ENCODE results near the gene EMILIN1. TPM values are rescaled to one million over a fixed set of nuclear protein-coding genes. Genes with fewer than 3 reads are reported as not detected.

Gene EMILIN1
- total RNA-seq, 2 donors from 2014 or later, result 41.1 to 46.6 TPM

DNA sequence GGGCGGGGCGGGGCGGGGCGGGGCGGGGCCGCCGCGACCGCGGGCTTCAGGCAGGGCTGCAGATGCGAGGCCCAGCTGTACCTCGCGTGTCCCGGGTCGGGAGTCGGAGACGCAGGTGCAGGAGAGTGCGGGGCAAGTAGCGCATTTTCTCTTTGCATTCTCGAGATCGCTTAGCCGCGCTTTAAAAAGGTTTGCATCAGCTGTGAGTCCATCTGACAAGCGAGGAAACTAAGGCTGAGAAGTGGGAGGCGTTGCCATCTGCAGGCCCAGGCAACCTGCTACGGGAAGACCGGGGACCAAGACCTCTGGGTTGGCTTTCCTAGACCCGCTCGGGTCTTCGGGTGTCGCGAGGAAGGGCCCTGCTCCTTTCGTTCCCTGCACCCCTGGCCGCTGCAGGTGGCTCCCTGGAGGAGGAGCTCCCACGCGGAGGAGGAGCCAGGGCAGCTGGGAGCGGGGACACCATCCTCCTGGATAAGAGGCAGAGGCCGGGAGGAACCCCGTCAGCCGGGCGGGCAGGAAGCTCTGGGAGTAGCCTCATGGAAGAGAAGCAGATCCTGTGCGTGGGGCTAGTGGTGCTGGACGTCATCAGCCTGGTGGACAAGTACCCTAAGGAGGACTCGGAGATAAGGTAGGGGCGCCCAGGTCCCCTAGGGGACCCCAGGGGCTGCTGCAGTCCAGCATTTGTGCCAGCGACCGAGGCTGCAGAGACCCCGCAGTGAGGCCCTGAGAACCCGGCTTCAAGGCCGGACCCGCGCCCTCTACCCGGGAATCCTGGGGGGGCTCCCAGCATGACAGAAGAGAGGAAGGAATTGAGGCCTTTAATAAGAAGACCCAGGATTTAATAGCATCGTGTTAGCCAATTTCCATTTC, 8.5 kb downstream of the EMILIN1 start, which contains the start of gene KHK:
TSS of gene KHK (plus strand) at position 49 of the 870 bp plus-strand sequence. CDS start at position 537, 488 bp downstream.
- DNase-seq (peak; percentile 70), ATAC-seq (peak; percentile 2 to 25)
- intact Hi-C loops (cut with DNase I), result loop anchor here (2.0 to 10.0 kb wide), 3 partner anchors 36 to 122 kb away; partner anchors contain the start of genes TMEM214 (in 2 of the 2) and AGBL5 (in 1 of the 2)

DNA sequence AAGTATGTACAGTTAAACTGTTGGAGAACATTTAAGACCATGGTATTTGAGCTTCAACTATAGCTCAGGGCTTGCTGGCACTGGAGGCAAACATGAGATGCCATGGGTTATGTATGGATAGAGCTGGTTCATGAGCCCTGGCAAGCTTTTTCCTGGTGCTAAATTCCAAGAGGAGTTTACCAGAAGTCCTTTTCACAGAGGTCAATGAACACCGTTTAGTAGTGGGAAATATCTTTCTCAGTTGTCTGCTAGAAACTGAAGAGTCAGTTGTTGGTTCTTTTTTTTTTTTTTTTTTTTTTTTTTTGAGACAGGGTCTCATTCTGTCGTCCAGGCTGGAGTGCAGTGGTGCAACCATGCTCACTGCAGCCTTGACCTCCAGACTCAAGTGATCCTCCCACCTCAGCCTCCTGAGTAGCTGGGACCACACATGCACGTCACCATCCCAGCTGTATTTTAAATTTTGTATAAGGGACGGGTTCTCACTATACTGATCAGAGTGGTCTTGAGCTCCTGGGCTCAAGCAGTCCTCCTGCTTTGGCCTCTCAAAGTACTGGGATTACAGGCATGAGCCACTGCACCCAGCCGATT, 9.5 kb downstream of the EMILIN1 start:
- intact Hi-C loops (cut with DNase I), result loop anchor here (2.0 to 10.0 kb wide), 3 partner anchors 37 to 123 kb away; partner anchors contain the start of genes TMEM214 (in 2 of the 2) and AGBL5 (in 1 of the 2)
- ATAC-seq, result no peak
- DNase-seq, result peak; percentile 10

DNA sequence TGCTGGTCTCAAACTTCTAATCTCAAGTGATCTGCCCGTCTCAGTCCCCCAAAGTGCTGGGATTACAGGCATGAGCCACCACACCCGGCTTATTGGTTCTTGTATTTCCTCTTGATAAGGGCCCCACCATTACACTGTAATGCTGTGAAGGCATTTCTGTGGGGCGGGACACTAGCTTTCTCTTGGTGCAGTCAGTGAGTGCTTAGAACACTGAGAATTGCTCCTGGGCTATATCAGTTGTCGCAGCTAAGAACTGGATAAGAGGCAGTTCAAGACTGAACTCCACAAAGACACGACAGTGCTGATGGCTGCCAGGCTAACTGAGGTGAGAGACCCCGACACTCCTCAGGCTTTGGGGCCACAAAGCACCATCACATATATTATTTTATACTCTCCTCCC, 10.2 kb downstream of the EMILIN1 start:
- ATAC-seq (no peak), DNase-seq (peak; percentile 1)
- intact Hi-C loops (cut with DNase I), result loop anchor here (10.0 kb wide), 2 partner anchors 54 to 124 kb away; partner anchors contain the start of gene TMEM214 (in 2 of the 2)

GRCh38 chr2:27089111-27089954, 10.9 kb downstream of the EMILIN1 start:
- ATAC-seq (no peak), DNase-seq (peak; percentile 19)
- intact Hi-C loops (cut with DNase I), result loop anchor here (10.0 kb wide), 2 partner anchors 55 to 125 kb away; partner anchors contain the start of gene TMEM214 (in 2 of the 2)

DNA sequence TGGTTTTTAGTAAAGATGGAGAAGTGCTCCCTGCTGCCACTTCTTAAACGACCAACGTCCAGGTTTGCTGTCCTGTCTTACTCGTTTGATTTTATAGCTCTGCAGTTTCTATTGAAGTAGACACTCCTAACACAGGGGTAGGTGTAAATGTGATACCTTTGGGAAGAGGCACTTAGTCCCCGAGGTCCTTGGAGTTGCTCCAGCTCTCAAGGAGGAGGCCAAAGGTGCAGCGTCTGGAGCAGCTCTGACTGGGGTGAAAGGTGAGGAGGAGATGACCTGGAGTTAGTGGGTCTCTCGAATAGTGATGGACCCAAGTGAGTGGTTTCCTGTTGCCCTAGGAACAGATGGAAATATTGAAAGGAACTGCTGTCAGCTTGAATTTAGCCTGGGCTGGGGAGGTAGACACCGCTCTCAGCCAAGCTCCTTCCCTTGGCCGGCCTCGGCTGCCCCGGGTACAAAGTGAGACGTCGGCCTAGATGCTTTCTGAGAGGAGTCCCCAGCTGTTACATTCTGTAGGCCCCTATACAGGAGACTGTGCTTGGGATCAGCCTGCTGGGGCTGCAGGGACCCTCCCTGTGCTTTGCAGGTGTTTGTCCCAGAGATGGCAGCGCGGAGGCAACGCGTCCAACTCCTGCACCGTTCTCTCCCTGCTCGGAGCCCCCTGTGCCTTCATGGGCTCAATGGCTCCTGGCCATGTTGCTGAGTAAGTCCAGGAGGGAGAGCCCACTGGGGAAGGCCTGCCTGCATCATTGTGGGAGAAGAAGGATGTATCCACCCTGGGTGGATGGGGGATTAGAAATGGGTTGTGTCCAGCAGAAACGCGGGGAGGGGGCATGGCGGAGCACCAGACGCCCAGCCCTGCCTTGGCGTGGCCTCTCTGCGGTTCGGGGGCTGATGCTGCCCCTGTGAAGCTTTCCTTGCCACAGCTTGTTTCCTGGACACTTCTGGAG, 13.6 kb downstream of the EMILIN1 start:
- no peak for ATAC-seq
- intact Hi-C loops (cut with DNase I), result loop anchor here in 1 of 2 donors (10.0 kb wide), 1 partner anchor 193 kb away; the partner anchor contains the start of gene TRIM54
- DNase-seq, result no peak

DNA sequence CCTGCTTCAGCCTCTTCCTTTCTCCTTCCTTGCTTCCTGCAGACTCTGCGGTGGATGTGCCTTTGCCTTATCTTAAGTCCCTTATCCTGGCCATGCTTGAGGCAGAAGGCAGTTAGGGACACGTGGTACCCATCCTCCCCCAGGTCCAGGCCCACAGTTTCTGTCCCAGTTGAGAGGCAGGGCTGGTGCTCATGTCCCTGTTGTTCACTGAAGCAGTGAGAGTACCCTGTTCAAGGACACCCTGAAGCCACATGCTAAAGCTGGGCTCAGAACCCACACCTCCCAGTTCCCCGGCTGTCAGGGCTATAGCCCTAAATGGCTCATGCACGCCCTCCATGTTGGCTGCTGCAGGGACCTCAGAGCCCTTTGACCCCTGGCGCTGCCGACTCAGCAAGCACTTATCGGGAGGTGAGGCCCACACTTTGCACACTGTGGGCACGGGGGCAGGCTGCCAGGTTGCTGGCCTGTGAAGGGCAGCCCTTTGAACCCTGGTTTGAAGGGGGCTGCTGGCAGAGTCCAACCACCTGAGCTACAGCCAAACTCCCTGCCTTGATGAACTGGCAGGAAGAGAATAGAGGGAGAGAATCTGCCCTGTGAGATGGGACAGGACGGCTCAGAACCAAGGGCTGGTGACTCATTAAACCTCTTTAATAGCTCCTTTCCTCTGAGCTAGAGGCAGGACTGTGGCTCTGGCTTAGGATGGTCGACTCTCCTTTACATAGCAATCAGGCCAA, 14.4 kb downstream of the EMILIN1 start:
- DNase-seq (no peak), ATAC-seq (no peak)

GRCh38 chr2:27093430-27094352, 15.3 kb downstream of the EMILIN1 start:
- intact Hi-C loops (cut with DNase I), result loop anchor here in 1 of 2 donors (10.0 kb wide), 1 partner anchor 191 kb away; the partner anchor contains the start of gene TRIM54
- no peak for DNase-seq
- ATAC-seq, result no peak

More for the DNA sequence above, 14.4 kb downstream of the EMILIN1 start:
- intact Hi-C loops (cut with DNase I), result loop anchor here in 1 of 2 donors (10.0 kb wide), 1 partner anchor 192 kb away; the partner anchor contains the start of gene TRIM54

DNA sequence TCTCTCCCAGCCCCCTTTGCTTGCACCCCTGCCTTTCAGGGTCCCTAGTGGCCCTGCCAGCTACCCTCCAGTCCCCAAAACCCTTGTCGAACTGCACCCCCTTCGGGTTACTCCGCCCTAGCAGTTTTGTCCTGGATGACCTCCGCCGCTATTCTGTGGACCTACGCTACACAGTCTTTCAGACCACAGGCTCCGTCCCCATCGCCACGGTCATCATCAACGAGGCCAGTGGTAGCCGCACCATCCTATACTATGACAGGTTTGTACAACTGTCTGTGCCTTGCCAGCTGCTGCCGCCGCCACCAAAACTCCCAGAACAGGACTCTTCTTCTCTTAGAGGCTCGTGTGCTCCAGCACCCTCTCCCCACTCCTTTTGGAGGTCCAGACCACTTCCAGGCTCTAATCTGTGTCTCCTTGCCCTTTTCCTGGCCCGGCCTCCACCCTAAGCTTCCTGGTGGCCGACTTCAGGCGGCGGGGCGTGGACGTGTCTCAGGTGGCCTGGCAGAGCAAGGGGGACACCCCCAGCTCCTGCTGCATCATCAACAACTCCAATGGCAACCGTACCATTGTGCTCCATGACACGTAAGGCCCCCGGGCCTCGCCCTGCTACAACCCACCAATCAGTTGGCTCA, 16.1 kb downstream of the EMILIN1 start:
- ATAC-seq (no peak), DNase-seq (no peak)
- intact Hi-C loops (cut with DNase I), result loop anchor here in 1 of 2 donors (10.0 kb wide), 1 partner anchor 190 kb away; the partner anchor contains the start of gene TRIM54

- ATAC-seq, result no peak
Measured at GRCh38 chr2:27095427-27095744, 17.0 kb downstream of the EMILIN1 start.

GRCh38 chr2:27095745-27096651, 17.6 kb downstream of the EMILIN1 start:
- intact Hi-C loops (cut with DNase I), result loop anchor here in 1 of 2 donors (5.0 to 10.0 kb wide), 2 partner anchors 96 to 189 kb away; partner anchors contain the start of gene TRIM54
- ATAC-seq, result peak; percentile 84 to 88

More at GRCh38 chr2:27095427-27095744, 17.0 kb downstream of the EMILIN1 start:
- no peak for DNase-seq
- intact Hi-C loops (cut with DNase I), result loop anchor here in 1 of 2 donors (5.0 to 10.0 kb wide), 2 partner anchors 97 to 189 kb away; partner anchors contain the start of gene TRIM54

DNA sequence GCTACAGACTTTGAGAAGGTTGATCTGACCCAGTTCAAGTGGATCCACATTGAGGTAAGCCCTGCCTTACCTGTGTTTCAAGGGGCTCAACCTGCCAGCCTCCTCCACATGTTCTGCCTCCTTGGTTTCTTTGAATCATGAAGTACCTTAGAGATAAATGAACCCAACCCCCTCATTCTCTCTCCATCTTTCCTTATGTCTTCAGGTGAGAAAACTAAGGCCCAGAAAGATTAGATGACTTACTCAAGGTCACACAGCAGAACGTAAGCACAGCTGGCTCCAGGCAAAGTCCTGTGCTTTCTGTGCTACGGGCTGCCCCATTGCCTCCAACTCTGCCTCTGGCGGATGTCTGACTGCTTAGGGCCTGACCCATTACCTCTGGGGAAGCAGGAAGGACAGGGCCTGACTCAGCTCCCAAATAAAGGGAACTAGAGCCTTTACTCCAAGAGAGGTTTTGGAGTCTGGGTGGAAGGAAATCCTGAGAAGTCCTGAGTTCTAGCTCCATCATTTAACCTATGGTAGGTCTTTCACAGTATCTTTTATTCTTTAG, 18.4 kb downstream of the EMILIN1 start:
- DNase-seq (no peak), ATAC-seq (peak in 1 of 2 donors; percentile 18)
- intact Hi-C loops (cut with DNase I), result loop anchor here in 1 of 2 donors (5.0 to 10.0 kb wide), 2 partner anchors 95 to 188 kb away; partner anchors contain the start of gene TRIM54

More at GRCh38 chr2:27095745-27096651, 17.6 kb downstream of the EMILIN1 start:
- DNase-seq, result peak; percentile 72

- intact Hi-C loops (cut with DNase I), result loop anchor here in 1 of 2 donors (5.0 to 10.0 kb wide), 2 partner anchors 95 to 187 kb away; partner anchors contain the start of gene TRIM54
- ATAC-seq (no peak), DNase-seq (no peak)
Measured at GRCh38 chr2:27097341-27097740, 18.9 kb downstream of the EMILIN1 start.

GRCh38 chr2:27099334-27099955, 21.0 kb downstream of the EMILIN1 start:
- no peak for DNase-seq
- intact Hi-C loops (cut with DNase I), result loop anchor here in 1 of 2 donors (5.0 to 10.0 kb wide), 2 partner anchors 93 to 185 kb away; partner anchors contain the start of gene TRIM54

More at GRCh38 chr2:27099334-27099955, 21.0 kb downstream of the EMILIN1 start:
- ATAC-seq, result no peak

Data from left cardiac atrium (tissue), 4 donors.